ENCODE data around the gene PSMG4.

- TF ChIP-seq POLR2A (IDR thresholded peaks at IDR 0.05; ENCODE audit: low read length) (no peak), GATA1 (IDR thresholded peaks at IDR 0.05; ENCODE audit: low read depth, low read length) (no peak)
Measured at GRCh38 chr6:3280091-3280490, 21.3 kb downstream of the PSMG4 start.

Data from erythroblast (primary cell).